Measurements from ENCODE around the gene EIF4EBP3.
"Not testable (repeated sequence)": the region's sequence is repeated elsewhere in the genome, so short reads cannot be mapped to it uniquely, and the experiment has no call there.

The EIF4EBP3 gene

GRCh38 chr5:140588311-140589070 lies 41.0 kb downstream of the EIF4EBP3 start:
- no peak for DNase-seq (ENCODE audit: extremely low read depth, low read depth)
- no peak overlapping the region for H3K4me3 ChIP-seq (replicated peaks; ENCODE audit: low read depth, low read length)
- no peak for TF ChIP-seq CTCF (IDR thresholded peaks at IDR 0.05; ENCODE audit: low read depth, low read length, missing control alignments)

- H3K4me3 ChIP-seq (replicated peaks; ENCODE audit: low read depth, low read length) = no peak overlapping the region
- TF ChIP-seq CTCF (IDR thresholded peaks at IDR 0.05; ENCODE audit: low read depth, low read length, missing control alignments) = no peak
- DNase-seq (ENCODE audit: extremely low read depth, low read depth) = no peak
These were observed 43.4 kb downstream of the EIF4EBP3 start for GRCh38 chr5:140590861-140591260.

- DNase-seq (ENCODE audit: extremely low read depth, low read depth) = no peak
- no peak for TF ChIP-seq CTCF (IDR thresholded peaks at IDR 0.05; ENCODE audit: low read depth, low read length, missing control alignments)
These were observed 44.4 kb downstream of the EIF4EBP3 start for GRCh38 chr5:140591747-140592372.

GRCh38 chr5:140593070-140593469 lies 45.6 kb downstream of the EIF4EBP3 start:
- H3K4me3 ChIP-seq (replicated peaks; ENCODE audit: low read depth, low read length); DNase-seq (ENCODE audit: extremely low read depth, low read depth): not testable (repeated sequence)

More at GRCh38 chr5:140591747-140592372, 44.4 kb downstream of the EIF4EBP3 start:
- no peak overlapping the region for H3K4me3 ChIP-seq (replicated peaks; ENCODE audit: low read depth, low read length)

- no peak overlapping the region for H3K4me3 ChIP-seq (replicated peaks; ENCODE audit: low read depth, low read length)
- DNase-seq (ENCODE audit: extremely low read depth, low read depth) = no peak
- no peak for TF ChIP-seq CTCF (IDR thresholded peaks at IDR 0.05; ENCODE audit: low read depth, low read length, missing control alignments)
These were observed 46.7 kb downstream of the EIF4EBP3 start for GRCh38 chr5:140594169-140594568.

GRCh38 chr5:140595538-140596300 lies 48.3 kb downstream of the EIF4EBP3 start:
- no peak overlapping the region for H3K4me3 ChIP-seq (replicated peaks; ENCODE audit: low read depth, low read length)
- TF ChIP-seq CTCF (IDR thresholded peaks at IDR 0.05; ENCODE audit: low read depth, low read length, missing control alignments) = no peak
- no peak for DNase-seq (ENCODE audit: extremely low read depth, low read depth)

GRCh38 chr5:140596321-140596741 lies 48.9 kb downstream of the EIF4EBP3 start:
- TF ChIP-seq CTCF (IDR thresholded peaks at IDR 0.05; ENCODE audit: low read depth, low read length, missing control alignments) = no peak
- no peak overlapping the region for H3K4me3 ChIP-seq (replicated peaks; ENCODE audit: low read depth, low read length)
- no peak for DNase-seq (ENCODE audit: extremely low read depth, low read depth)
